Subcutaneous adipose tissue (tissue), 4 donors: ENCODE results near the gene SUSD6. TPM values are rescaled to one million over a fixed set of nuclear protein-coding genes. Genes with fewer than 3 reads are reported as not detected.

Experiments used
- total RNA-seq, 4 donors: library from RNA; depleted of rRNA; stranded (reverse); fragments of >200 nt; gene quantifications; one replicate each; pipeline ENCODE4 v1.1.0, GENCODE V29; 2016
- TF ChIP-seq, protein P1 (sequence below): fragments of 450-650 bp; IDR thresholded peaks from one replicate; pipeline ENCODE4 v1.5.1; 2016; ENCODE audit warnings: low read depth, mild to moderate bottlenecking, control low read depth, antibody characterized with exemption, moderate library complexity

The SUSD6 gene
- total RNA-seq, 4 donors from 2014 or later, result 24.8 to 52.4 (median 35.5) TPM

DNA sequence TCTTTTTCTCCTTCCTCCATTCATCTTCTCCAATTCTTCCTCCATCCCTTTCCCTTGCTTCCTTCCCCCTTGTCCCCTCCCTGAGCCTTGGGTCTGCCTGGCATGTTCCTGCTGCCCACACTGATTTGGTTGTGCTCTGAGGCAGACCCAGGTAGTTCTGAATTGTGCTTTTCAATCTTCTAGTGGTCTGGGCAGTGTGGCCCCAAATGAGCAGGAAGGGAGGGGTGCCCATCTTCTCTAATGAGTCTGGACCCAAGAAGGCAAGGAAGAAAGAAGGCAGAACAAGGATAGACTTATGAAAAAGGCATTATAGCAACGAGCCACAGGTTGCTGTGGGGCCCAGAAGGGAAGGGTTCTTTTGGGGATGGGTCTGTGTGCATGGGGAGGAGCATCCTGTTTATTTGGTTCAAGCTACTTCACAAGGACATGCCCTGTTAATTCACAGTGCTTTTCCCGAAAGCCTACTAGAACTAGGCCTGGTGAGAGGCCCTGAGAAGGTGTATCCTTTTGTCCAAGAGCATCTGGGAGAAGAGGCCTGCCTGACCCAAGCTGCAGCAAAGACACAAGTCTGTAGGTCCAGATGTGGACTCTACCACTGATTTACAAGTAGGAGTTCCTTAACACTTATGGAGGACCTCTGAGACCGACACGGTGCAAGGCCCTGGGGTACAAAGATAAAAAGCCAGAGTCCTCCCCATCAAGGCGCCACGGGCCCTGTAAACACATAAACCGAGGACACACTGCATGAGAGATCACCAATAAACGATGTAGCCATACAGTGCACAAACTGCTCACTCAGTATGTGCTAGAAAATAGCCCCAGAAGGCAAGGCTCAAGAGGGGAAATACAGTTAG lies 1.1 kb upstream of the SUSD6 start:
- TF ChIP-seq, protein P1, sequence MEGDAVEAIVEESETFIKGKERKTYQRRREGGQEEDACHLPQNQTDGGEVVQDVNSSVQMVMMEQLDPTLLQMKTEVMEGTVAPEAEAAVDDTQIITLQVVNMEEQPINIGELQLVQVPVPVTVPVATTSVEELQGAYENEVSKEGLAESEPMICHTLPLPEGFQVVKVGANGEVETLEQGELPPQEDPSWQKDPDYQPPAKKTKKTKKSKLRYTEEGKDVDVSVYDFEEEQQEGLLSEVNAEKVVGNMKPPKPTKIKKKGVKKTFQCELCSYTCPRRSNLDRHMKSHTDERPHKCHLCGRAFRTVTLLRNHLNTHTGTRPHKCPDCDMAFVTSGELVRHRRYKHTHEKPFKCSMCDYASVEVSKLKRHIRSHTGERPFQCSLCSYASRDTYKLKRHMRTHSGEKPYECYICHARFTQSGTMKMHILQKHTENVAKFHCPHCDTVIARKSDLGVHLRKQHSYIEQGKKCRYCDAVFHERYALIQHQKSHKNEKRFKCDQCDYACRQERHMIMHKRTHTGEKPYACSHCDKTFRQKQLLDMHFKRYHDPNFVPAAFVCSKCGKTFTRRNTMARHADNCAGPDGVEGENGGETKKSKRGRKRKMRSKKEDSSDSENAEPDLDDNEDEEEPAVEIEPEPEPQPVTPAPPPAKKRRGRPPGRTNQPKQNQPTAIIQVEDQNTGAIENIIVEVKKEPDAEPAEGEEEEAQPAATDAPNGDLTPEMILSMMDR, result no peak

DNA sequence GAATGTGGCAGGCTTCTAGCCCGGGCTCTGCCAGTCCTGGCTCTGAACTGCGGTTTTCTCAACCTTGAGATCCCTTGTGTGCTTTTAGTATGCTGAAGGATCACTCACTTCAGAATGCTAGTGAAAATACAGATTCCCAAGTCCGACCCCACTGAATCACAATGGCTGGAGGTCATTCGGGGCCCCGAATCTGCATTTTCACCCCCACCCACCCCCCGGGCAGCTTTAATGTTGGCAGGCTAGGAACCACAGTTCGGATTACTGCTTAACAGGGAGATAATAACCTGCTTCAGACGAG lies 573 bp upstream of the SUSD6 start:
- TF ChIP-seq, protein P1, result no peak

DNA sequence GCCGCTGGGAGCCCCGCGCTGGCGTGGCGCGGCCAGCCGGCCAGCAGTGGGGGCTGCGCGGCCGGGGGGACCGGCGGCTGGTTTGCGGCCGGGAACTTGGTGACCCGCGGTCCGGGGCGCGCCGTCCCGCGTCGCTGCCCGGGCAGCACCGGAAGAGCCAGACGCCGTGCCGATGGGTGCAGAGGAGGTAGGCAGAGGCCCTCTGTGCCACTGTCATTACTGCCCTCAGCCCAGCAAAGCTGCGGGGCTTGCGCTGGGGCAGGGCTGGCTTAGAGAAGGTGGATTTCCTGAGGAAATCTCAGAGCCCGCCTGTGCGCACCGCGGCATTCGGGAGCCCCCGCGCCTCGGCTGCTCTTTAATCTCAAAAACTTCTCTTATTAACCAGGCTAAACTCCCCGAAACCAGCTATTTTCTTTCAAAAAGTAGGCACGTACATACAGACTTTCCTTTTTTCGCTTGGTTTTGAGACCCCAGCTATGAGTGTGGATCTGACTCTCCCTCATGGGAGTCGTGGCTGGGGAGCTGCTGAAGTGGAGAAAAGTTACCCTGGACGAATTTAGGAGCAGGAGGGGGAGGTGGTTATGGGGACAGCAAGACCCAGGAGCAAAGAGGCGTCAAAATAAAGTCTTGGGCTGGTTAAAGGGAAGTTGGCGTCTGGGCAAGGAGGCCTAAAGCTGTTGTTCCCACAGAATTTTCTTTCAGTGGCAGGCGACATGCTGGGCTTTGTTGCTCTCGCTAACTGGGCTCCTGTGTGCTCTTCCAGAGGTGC lies 802 bp downstream of the SUSD6 start:
- TF ChIP-seq, protein P1, result no peak

DNA sequence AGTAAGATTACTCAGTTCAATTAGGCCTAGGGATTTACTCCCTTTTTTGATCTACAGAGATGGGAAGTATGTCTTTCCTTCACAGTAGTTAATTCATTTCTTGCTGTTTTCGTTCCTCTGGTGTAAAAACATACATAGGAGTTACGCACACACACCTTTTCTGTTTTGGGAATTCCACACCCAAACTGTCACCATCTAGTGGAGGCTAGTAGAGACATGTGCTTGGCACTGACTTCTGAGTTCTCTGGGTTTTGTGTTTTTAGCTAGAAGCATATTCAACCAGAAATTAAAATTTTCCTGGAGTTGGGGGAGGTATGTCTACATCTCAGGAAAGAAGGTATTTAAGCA lies 1.4 kb downstream of the SUSD6 start:
- TF ChIP-seq, protein P1, result no peak

DNA sequence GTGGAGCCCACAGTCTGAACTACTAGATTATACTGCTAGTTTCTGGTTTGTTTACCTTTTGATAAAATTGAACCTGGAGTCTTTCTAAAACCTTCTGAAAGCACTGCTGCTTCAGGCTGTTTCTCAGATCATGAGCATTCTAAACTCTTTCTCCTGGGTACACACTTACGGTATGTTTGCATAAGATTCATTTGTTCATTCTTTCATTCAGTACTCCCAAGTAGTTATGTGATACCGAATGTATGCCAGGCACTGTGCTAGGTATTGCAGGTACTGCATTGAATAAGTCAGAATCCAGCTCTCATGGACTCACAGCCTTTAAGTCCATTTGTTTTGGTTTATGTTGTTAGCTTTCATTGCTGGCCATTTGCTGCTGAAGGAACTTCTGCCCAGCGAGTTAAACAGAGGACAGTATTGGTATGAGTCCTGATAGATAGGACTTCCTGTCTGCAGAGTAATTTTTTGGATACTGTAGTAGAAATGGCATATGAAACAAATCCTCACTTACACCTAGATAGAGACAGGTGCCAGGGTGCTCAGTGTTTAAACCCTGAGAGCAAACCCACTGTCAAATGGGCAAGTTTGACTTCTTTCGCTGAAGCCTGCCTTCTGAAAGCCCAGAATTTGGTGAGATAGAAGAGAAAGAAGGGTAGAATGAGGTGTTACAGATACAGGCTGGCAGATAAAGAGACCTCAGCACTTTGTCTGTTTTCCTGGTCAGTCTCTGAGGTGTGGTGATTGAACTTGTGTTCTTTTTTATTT lies 2.1 kb downstream of the SUSD6 start:
- TF ChIP-seq, protein P1, result no peak

DNA sequence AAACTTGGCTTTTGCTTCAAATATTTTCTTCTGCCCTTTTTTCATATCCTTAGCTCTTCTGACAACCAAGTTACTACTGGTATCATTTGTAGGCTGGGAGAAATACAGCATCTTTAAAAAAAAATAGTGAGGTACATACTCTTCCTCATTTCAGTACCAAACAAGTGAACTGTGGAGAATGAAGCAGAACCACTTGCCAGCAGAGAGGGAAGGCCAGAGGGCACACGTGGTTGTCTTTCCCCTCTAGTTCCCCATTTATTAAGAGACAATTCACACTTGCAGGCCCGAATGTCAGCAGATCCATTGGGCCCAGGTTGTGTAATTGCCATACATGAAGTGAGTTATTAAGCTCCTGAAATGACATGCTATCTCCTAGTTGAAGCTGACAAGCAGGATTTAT lies 3.2 kb downstream of the SUSD6 start:
- TF ChIP-seq, protein P1, result no peak

DNA sequence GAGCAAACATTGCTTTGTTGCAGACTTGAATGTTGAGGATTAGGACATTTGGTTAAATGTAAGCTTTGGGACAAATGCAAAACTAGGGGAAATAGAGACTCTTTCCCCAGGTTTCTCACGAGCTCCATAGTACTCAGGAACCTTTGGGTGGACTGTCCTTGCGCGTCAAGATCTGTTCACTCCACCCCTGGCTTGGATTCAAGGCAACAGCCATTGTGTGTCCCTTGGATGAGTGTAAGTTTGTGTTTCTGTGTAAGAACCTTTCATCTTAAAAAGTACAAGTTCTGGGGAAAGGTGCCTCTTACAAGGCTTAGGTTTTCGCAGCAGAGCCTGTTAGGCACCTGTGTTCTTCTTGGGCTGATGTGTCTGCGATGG lies 3.7 kb downstream of the SUSD6 start:
- TF ChIP-seq, protein P1, result no peak
